Gastrocnemius medialis (tissue), 4 donors: Measurements from ENCODE around the gene RNLS. TPM values are rescaled to one million over a fixed set of nuclear protein-coding genes. Genes with fewer than 3 reads are reported as not detected.

Source experiments
- ATAC-seq, 2 donors: fragments of 150-250 bp; one replicate each; pipeline ENCODE4 v1.9.1; 2016
- DNase-seq, 2 donors: peaks; one replicate each; pipeline ENCODE4 v3.0.0-alpha.2; 2019
- H3K27ac ChIP-seq, 4 donors: fragments of 200-600 bp; sonication (generic); 1 replicate in 1 of 4; 2 replicates in 3 of 4; pipeline ENCODE4 v1.5.1; 2016 to 2018; ENCODE audit warnings: mild to moderate bottlenecking in 2 of 4, moderate library complexity in 1 of 4
- H3K27me3 ChIP-seq, 3 donors: fragments of 200-600 bp; sonication (generic) in 2 of 3; 1 replicate in 1 of 3; 2 replicates in 2 of 3; pipeline versions ENCODE4 v1.5.1 to v1.6.0; 2016 to 2019; ENCODE audit warnings: mild to moderate bottlenecking in 1 of 3, moderate library complexity in 1 of 3
- H3K36me3 ChIP-seq, 2 donors: fragments of 200-600 bp; sonication (generic) in 1 of 2; one replicate each; pipeline ENCODE4 v1.5.1; 2017 to 2018
- H3K4me1 ChIP-seq, 2 donors: fragments of 200-600 bp; sonication (generic) in 1 of 2; one replicate each; pipeline ENCODE4 v1.5.1; 2016 to 2017; ENCODE audit warnings: mild to moderate bottlenecking in 2 of 2
- H3K4me3 ChIP-seq, 4 donors: fragments of 200-600 bp; sonication (generic) in 3 of 4; 1 replicate in 1 of 4; 2 replicates in 3 of 4; pipeline ENCODE4 v1.5.1; 2016 to 2019; ENCODE audit warnings: mild to moderate bottlenecking in 2 of 4
- H3K9me3 ChIP-seq, 3 donors: fragments of 200-600 bp; sonication (generic) in 2 of 3; 1 replicate in 1 of 3; 2 replicates in 2 of 3; pipeline ENCODE4 v1.5.1; 2016 to 2019
- POLR2A ChIP-seq, 2 donors: fragments of 450-650 bp; IDR thresholded peaks; one replicate each; pipeline ENCODE4 v1.6.1; 2017; ENCODE audit warnings: antibody characterized with exemption in 2 of 2, mild to moderate bottlenecking in 2 of 2, moderate library complexity in 2 of 2
- in situ Hi-C, 4 donors: fragments of 200-750 bp; cut with MboI; loops; one replicate each; pipeline versions ENCODE4 v1.15.0 to v1.8.0; 2017; ENCODE audit warnings: low sequenced_read_pairs in 4 of 4
- intact Hi-C: fragments of 100-400 bp; cut with DNase I; formaldehyde crosslinking; loops from one replicate; pipeline ENCODE4 v1.15.1; 2023; ENCODE audit warnings: low total_unique reads
- total RNA-seq, 4 donors: library from RNA; depleted of rRNA; stranded (reverse); fragments of >200 nt; gene quantifications; one replicate each; pipeline versions ENCODE4 v1.1.0 to v1.2.3, GENCODE V29; 2016
- TF ChIP-seq, protein P1 (sequence below), 5 experiments: fragments of 450-650 bp in 3 of 5; fragments of 200-600 bp in 2 of 5; sonication (generic) in 2 of 5; IDR thresholded peaks in 4 of 5; conservative IDR thresholded peaks in 1 of 5; 1 replicate in 4 of 5; 2 replicates in 1 of 5; pipeline ENCODE4 v1.5.1; 2016 to 2019; ENCODE audit warnings: antibody characterized with exemption in 5 of 5, mild to moderate bottlenecking in 3 of 5, moderate library complexity in 3 of 5

RNLS gene
- total RNA-seq, 4 donors from 2014 or later, result 8.1 to 17.5 (median 9.7) TPM

DNA sequence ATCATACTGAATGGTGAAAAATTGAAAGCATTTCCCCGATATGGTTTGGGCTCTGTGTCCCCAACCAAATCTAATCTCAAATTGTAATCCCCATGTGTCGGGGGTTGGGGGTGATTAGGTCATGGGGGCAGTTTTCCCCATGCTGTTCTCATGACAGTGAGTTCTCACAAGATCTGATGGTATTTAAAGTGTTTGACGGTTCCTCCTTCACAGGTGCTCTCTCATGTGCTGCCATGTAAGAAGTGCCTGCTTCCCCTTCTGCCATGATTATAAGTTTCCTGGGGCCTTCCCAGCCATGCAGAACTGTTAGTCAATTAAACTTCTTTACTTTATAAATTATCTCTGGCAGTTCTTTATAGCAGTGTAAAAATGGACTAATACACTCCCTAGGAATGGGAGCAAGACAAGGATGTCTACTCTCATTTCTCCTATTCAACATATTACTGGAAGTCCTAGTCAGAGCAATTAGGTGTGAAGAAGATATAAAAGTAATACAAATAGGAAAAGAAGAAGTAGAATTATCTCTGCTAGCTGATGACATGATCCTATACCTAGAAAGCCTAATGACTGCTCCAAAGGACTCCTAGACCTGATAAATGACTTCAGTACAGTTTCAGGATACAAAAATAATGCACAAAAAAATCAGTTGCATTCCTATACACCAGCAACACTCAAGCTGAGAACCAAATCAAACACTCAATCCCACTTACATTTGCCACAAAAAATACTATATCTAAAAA is 260.6 kb downstream of the RNLS start:
- intact Hi-C loops (no loop called here), in situ Hi-C loops (no loop called here)
- H3K27me3 ChIP-seq, result no peaks in the 10 kb centered on the region
- no peak for ATAC-seq
- no peaks in the 10 kb centered on the region for H3K9me3 ChIP-seq
- no peak overlapping the region for H3K4me3 ChIP-seq
- no peak for TF ChIP-seq POLR2A (IDR thresholded peaks at IDR 0.05)
- TF ChIP-seq, protein P1, sequence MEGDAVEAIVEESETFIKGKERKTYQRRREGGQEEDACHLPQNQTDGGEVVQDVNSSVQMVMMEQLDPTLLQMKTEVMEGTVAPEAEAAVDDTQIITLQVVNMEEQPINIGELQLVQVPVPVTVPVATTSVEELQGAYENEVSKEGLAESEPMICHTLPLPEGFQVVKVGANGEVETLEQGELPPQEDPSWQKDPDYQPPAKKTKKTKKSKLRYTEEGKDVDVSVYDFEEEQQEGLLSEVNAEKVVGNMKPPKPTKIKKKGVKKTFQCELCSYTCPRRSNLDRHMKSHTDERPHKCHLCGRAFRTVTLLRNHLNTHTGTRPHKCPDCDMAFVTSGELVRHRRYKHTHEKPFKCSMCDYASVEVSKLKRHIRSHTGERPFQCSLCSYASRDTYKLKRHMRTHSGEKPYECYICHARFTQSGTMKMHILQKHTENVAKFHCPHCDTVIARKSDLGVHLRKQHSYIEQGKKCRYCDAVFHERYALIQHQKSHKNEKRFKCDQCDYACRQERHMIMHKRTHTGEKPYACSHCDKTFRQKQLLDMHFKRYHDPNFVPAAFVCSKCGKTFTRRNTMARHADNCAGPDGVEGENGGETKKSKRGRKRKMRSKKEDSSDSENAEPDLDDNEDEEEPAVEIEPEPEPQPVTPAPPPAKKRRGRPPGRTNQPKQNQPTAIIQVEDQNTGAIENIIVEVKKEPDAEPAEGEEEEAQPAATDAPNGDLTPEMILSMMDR (IDR thresholded peaks at IDR 0.05 in 4 of 5, conservative IDR thresholded peaks at IDR 0.05 in 1 of 5), result no peak
- no peaks in the 10 kb centered on the region for H3K4me1 ChIP-seq
- no peak overlapping the region for H3K27ac ChIP-seq
- H3K36me3 ChIP-seq, result no peaks in the 10 kb centered on the region
- no peak for DNase-seq

DNA sequence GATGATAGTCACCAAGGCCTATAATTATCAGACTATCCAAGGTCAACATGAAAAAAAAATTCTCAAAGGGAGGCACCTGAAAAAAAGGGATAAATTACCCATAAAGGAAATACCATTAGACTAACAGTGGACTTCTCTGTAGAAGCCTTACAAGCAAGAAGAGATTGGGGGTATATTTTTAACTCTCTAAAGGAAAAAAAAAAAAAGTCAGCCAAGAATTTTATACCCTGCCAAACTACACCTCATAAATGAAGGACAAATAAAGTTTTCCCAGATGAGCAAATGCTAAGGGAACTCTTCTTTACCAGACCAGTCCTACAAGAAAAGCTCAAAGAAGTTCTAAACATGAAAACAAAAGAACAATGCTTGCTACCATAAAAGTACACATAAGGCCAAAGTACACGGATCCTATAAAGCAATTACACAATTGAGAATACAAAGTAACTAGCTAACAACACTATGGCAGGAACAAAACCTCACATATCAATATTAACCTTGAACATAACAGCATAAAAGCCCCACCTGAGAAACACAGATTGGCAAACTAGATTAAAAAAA is 263.1 kb downstream of the RNLS start:
- no peak overlapping the region for H3K4me3 ChIP-seq
- H3K27ac ChIP-seq, result no peak overlapping the region
- in situ Hi-C loops (no loop called here), intact Hi-C loops (no loop called here)
- no peak for ATAC-seq
- DNase-seq, result no peak
- H3K4me1 ChIP-seq, result no peaks in the 10 kb centered on the region
- no peaks in the 10 kb centered on the region for H3K9me3 ChIP-seq
- no peaks in the 10 kb centered on the region for H3K27me3 ChIP-seq
- no peaks in the 10 kb centered on the region for H3K36me3 ChIP-seq
- TF ChIP-seq POLR2A (IDR thresholded peaks at IDR 0.05), result no peak
- TF ChIP-seq, protein P1 (IDR thresholded peaks at IDR 0.05 in 4 of 5, conservative IDR thresholded peaks at IDR 0.05 in 1 of 5), result no peak

DNA sequence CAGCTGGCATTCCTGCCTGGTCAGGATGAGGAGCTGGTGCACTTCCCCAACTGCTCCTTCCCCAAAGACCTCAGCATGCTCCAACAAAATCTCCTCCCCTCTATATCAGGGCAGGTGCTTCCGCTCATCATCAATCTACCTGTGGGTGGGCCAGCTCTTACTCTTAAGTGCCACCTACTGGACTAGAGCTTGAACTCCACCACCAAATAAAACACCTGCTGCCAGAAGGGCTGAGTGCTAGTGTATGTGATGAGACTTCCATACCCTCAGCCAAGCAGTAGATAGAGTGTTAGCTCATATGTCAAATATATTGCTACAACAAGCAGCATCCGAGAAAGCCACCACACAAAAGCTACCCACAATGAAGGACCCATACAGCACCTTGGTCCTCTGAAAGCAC is 264.3 kb downstream of the RNLS start:
- H3K36me3 ChIP-seq, result no peaks in the 10 kb centered on the region
- H3K27ac ChIP-seq, result no peak overlapping the region
- DNase-seq (no peak), ATAC-seq (no peak)
- in situ Hi-C loops, result no loop called here
- no peaks in the 10 kb centered on the region for H3K4me1 ChIP-seq
- no peaks in the 10 kb centered on the region for H3K27me3 ChIP-seq
- intact Hi-C loops, result no loop called here
- TF ChIP-seq, protein P1 (IDR thresholded peaks at IDR 0.05 in 4 of 5, conservative IDR thresholded peaks at IDR 0.05 in 1 of 5), result peak in 1 of 5 experiments; percentile 24
- TF ChIP-seq POLR2A (IDR thresholded peaks at IDR 0.05), result no peak
- no peak overlapping the region for H3K4me3 ChIP-seq
- no peaks in the 10 kb centered on the region for H3K9me3 ChIP-seq

DNA sequence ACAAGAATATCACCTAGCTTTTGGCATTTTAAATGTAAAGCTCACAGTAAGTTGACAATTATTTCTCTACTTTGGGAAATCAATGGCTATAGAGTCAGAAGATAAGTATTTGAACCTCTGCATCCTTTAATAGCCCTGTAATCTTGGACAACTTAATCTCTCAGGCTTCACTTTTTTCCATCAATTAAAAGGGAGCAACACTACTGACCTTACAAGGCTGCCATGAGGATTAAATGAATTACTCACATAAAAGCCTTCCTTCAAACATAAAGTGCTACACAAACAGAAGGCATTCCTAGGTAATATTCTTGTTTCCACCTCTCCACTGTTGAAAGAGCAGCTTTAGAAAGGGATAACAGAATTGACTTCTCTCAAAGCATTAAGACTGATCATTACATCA is 266.0 kb downstream of the RNLS start:
- Histone ChIP-seq H3K4me3 (no peak overlapping the region), H3K4me1 (no peaks in the 10 kb centered on the region), H3K27me3 (no peaks in the 10 kb centered on the region), H3K27ac (no peak overlapping the region), H3K9me3 (no peaks in the 10 kb centered on the region), H3K36me3 (no peaks in the 10 kb centered on the region)
- no peak for ATAC-seq
- in situ Hi-C loops, result no loop called here
- no peak for DNase-seq
- no peak for TF ChIP-seq POLR2A (IDR thresholded peaks at IDR 0.05)
- TF ChIP-seq, protein P1 (IDR thresholded peaks at IDR 0.05 in 4 of 5, conservative IDR thresholded peaks at IDR 0.05 in 1 of 5), result no peak
- intact Hi-C loops, result no loop called here
